ENCODE measurements around the gene PADI6.
"Not testable (repeated sequence)": the region's sequence is repeated elsewhere in the genome, so short reads cannot be mapped to it uniquely, and the experiment has no call there.

PADI6 gene

GRCh38 chr1:17338706-17339493 is 33.1 kb upstream of the PADI6 start:
- no peak for DNase-seq (ENCODE audit: low read depth)
- no peak for TF ChIP-seq CTCF (IDR thresholded peaks at IDR 0.05; ENCODE audit: low read depth, low read length, missing control alignments)
- H3K4me3 ChIP-seq (ENCODE audit: low read depth, low read length): no peak overlapping the region

GRCh38 chr1:17339521-17339920 is 32.5 kb upstream of the PADI6 start:
- TF ChIP-seq CTCF (IDR thresholded peaks at IDR 0.05; ENCODE audit: low read depth, low read length, missing control alignments): no peak
- H3K4me3 ChIP-seq (ENCODE audit: low read depth, low read length): no peak overlapping the region
- DNase-seq (ENCODE audit: low read depth): no peak

- H3K4me3 ChIP-seq (ENCODE audit: low read depth, low read length): no peak overlapping the region
- DNase-seq (ENCODE audit: low read depth): no peak
- TF ChIP-seq CTCF (IDR thresholded peaks at IDR 0.05; ENCODE audit: low read depth, low read length, missing control alignments): no peak
Measured at GRCh38 chr1:17340358-17340757, 31.6 kb upstream of the PADI6 start.

- no peak overlapping the region for H3K4me3 ChIP-seq (ENCODE audit: low read depth, low read length)
- TF ChIP-seq CTCF (IDR thresholded peaks at IDR 0.05; ENCODE audit: low read depth, low read length, missing control alignments): no peak
- no peak for DNase-seq (ENCODE audit: low read depth)
Measured at GRCh38 chr1:17342014-17342441, 30.0 kb upstream of the PADI6 start.

- not testable (repeated sequence) for H3K4me3 ChIP-seq (ENCODE audit: low read depth, low read length); DNase-seq (ENCODE audit: low read depth)
Measured at GRCh38 chr1:17345506-17345905, 26.5 kb upstream of the PADI6 start.

GRCh38 chr1:17346046-17346789 is 25.8 kb upstream of the PADI6 start:
- TF ChIP-seq CTCF (IDR thresholded peaks at IDR 0.05; ENCODE audit: low read depth, low read length, missing control alignments): no peak
- no peak overlapping the region for H3K4me3 ChIP-seq (ENCODE audit: low read depth, low read length)
- DNase-seq (ENCODE audit: low read depth): no peak

- DNase-seq (ENCODE audit: low read depth): no peak
- no peak overlapping the region for H3K4me3 ChIP-seq (ENCODE audit: low read depth, low read length)
- TF ChIP-seq CTCF (IDR thresholded peaks at IDR 0.05; ENCODE audit: low read depth, low read length, missing control alignments): no peak
Measured at GRCh38 chr1:17347769-17348592, 24.0 kb upstream of the PADI6 start.

All from GM12864 (cell line).